HepG2 (cell line): ENCODE data around the gene SLC22A14. TPM values are rescaled to one million over a fixed set of nuclear protein-coding genes. Genes with fewer than 3 reads are reported as not detected.

Experiments used
- ATAC-seq: fragments of 200-7000 bp; cut with Tn5 transposase; 3 replicates; pipeline ENCODE4 v1.9.1; 2020; ENCODE audit warnings: mild to moderate bottlenecking, moderate library complexity
- BruUV-seq: library from RNA; stranded (reverse); fragments of 400-500 nt; replicated peaks from 2 replicates; lab custom pipeline; 2021; lab: Mats Ljungman, UMichigan
- CTCF ChIA-PET: fragments of 300-600 bp; formaldehyde crosslinking; extraction: SDS; loops from one replicate; lab custom pipeline; 2021; ENCODE audit warnings: low total read pairs, inconsistent platforms, low intra/inter-chr PET ratio; lab: Yijun Ruan, JAX
- POLR2A ChIA-PET: fragments of 350-600 bp; sonication (Branson Sonifier 250); formaldehyde crosslinking; loops from one replicate; lab custom pipeline; 2020; ENCODE audit warnings: antibody characterized with exemption, inconsistent platforms; lab: Yijun Ruan, JAX
- DNase-seq: peaks from one replicate; pipeline ENCODE4 v3.0.0-alpha.2; 2015; ENCODE audit warnings: low spot score
- FAIRE-seq: peaks from 3 replicates; lab custom pipeline; 2011; peaks lifted over from hg19 to GRCh38; lab: Jason Lieb, UNC
- H2AFZ ChIP-seq: one replicate; pipeline ENCODE4 v1.6.1; 2011; ENCODE audit warnings: low read length, inconsistent platforms
- H3K27ac ChIP-seq: fragments of 300-600 bp; 3 replicates; pipeline ENCODE4 v1.8.0; 2011; ENCODE audit warnings: mixed run types, mild to moderate bottlenecking, mixed read lengths, low read length, inconsistent platforms; ENCODE audit not compliant: insufficient read depth; ENCODE audit errors: extremely low read length
- H3K27me3 ChIP-seq, 2 experiments: fragments of 200-600 bp in 1 of 2; 2 replicates in 1 of 2; 3 replicates in 1 of 2; pipeline versions ENCODE4 v1.6.0 to v1.8.0; 2011; ENCODE audit warnings: low read length in 2 of 2, mild to moderate bottlenecking in 2 of 2, moderate library complexity in 2 of 2, inconsistent platforms in 1 of 2; ENCODE audit not compliant: insufficient read depth in 2 of 2, control insufficient read depth in 1 of 2
- H3K36me3 ChIP-seq, 2 experiments: fragments of 200-600 bp in 1 of 2; replicated peaks in 1 of 2; 2 replicates in 1 of 2; 3 replicates in 1 of 2; pipeline versions ENCODE4 v1.5.1 to v1.8.0; 2011; ENCODE audit warnings: low read length in 2 of 2, inconsistent platforms in 1 of 2; ENCODE audit not compliant: insufficient read depth in 2 of 2, control insufficient read depth in 1 of 2
- H3K4me1 ChIP-seq: 2 replicates; pipeline ENCODE4 v1.5.1; 2012; ENCODE audit warnings: low read length, inconsistent platforms; ENCODE audit not compliant: insufficient read depth
- H3K4me2 ChIP-seq: 2 replicates; pipeline ENCODE4 v1.6.0; 2011; ENCODE audit warnings: low read depth, low read length, inconsistent platforms
- H3K4me3 ChIP-seq, 3 experiments: fragments of 200-600 bp in 1 of 3; sonication (generic), shearing (Covaris generic) in 1 of 3; replicated peaks in 1 of 3; 2 replicates each; pipeline ENCODE4 v1.5.1; 2011 to 2016; ENCODE audit warnings: low read length in 3 of 3, inconsistent platforms in 2 of 3, low read depth in 2 of 3, mild to moderate bottlenecking in 2 of 3, control low read depth in 1 of 3, mixed read lengths in 1 of 3; ENCODE audit not compliant: insufficient read depth in 1 of 3
- H3K79me2 ChIP-seq: one replicate; pipeline ENCODE4 v1.6.1; 2011; ENCODE audit warnings: low read length, inconsistent platforms; ENCODE audit not compliant: insufficient read depth
- H3K9ac ChIP-seq: 2 replicates; pipeline ENCODE4 v1.6.0; 2011; ENCODE audit warnings: mild to moderate bottlenecking, low read depth, low read length, inconsistent platforms; ENCODE audit not compliant: insufficient read depth
- H3K9me3 ChIP-seq: 2 replicates; pipeline ENCODE4 v1.5.1; 2012; ENCODE audit warnings: mild to moderate bottlenecking, low read length
- H4K20me1 ChIP-seq: 2 replicates; pipeline ENCODE4 v1.6.0; 2011; ENCODE audit warnings: inconsistent platforms, mild to moderate bottlenecking, low read length, moderate library complexity; ENCODE audit not compliant: insufficient read depth
- NFATC3 ChIP-seq: sonication (generic); formaldehyde crosslinking; IDR thresholded peaks from 2 replicates; pipeline ENCODE4 v1.5.1; 2020; ENCODE audit warnings: mild to moderate bottlenecking, missing genetic modification reagents
- SMARCC2 ChIP-seq: fragments of 450-650 bp; IDR thresholded peaks from 2 replicates; pipeline ENCODE4 v1.6.1; 2017; ENCODE audit warnings: antibody characterized with exemption, mild to moderate bottlenecking
- SP5 ChIP-seq: IDR thresholded peaks from 2 replicates; pipeline ENCODE4 v1.6.1; 2016; ENCODE audit warnings: low read depth, borderline replicate concordance
- SRY ChIP-seq: sonication (generic); formaldehyde crosslinking; IDR thresholded peaks from 2 replicates; pipeline ENCODE4 v1.8.0; 2022; ENCODE audit warnings: mild to moderate bottlenecking, missing genetic modification reagents
- TGIF2 ChIP-seq: IDR thresholded peaks from 2 replicates; pipeline ENCODE4 v1.6.1; 2016; ENCODE audit warnings: control low read depth, missing compliant biosample characterization
- ZNF326 ChIP-seq: sonication (generic); formaldehyde crosslinking; IDR thresholded peaks from 2 replicates; pipeline ENCODE4 v1.4.0; 2020; ENCODE audit warnings: missing genetic modification reagents, borderline replicate concordance
- ZNF703 ChIP-seq: sonication (generic); formaldehyde crosslinking; IDR thresholded peaks from 2 replicates; pipeline ENCODE4 v1.5.1; 2020; ENCODE audit warnings: missing genetic modification reagents, mild to moderate bottlenecking, moderate library complexity, borderline replicate concordance
- ZNF746 ChIP-seq: sonication (generic); formaldehyde crosslinking; IDR thresholded peaks from 2 replicates; pipeline ENCODE4 v1.8.0; 2022; ENCODE audit warnings: mild to moderate bottlenecking, missing genetic modification reagents
- WGBS: methylation state at CpG from one replicate; pipeline ENCODE4 v1.1.6; 2017; ENCODE audit warnings: low lambda C conversion rate; 5-methylcytosine and 5-hydroxymethylcytosine counted together
- in situ Hi-C: cut with HindIII; loops from 2 replicates; pipeline ENCODE4 v1.10.0; 2017; ENCODE audit warnings: low pct_unique_long_range_greater_than_20kb; ENCODE audit not compliant: extremely low pct_ligation_motif_present
- intact Hi-C: fragments of 100-400 bp; cut with micrococcal nuclease; formaldehyde crosslinking; loops from one replicate; pipeline ENCODE4 v1.10.0; 2022; ENCODE audit not compliant: unreplicated experiment
- polyA plus RNA-seq, 8 experiments: library from polyadenylated mRNA; depleted of rRNA in 3 of 8; stranded (reverse) in 7 of 8; unstranded in 1 of 8; fragments of >200 nt; fragmentation: Illumina TruSeq in 4 of 8; extraction: Trizol in 4 of 8; gene quantifications; 2 replicates each; pipeline versions ENCODE4 v1.2.1 to v1.2.3, GENCODE V29; 2011 to 2016; ENCODE audit warnings: low read depth in 4 of 8, missing spikeins in 1 of 8, mixed read lengths in 1 of 8; ENCODE audit not compliant: insufficient read depth in 1 of 8
- total RNA-seq, 5 experiments: library from RNA; depleted of rRNA; stranded (reverse); fragments of >200 nt; fragmentation: Illumina TruSeq; extraction: Trizol; gene quantifications; 2 replicates each; pipeline ENCODE4 v1.2.3, GENCODE V29; 2016; ENCODE audit warnings: low read depth in 1 of 5
- TF ChIP-seq, protein P1 (sequence below), 2 experiments: sonication (generic) in 1 of 2; formaldehyde crosslinking in 1 of 2; IDR thresholded peaks; 2 replicates each; pipeline versions ENCODE4 v1.4.0 to v1.6.1; 2018 to 2020; ENCODE audit warnings: missing genetic modification reagents in 2 of 2, borderline replicate concordance in 1 of 2, low read depth in 1 of 2, mild to moderate bottlenecking in 1 of 2, missing biosample characterization in 1 of 2
- TF ChIP-seq, protein P2 (sequence below), 2 experiments: fragments of 450-650 bp in 1 of 2; sonication (generic) in 1 of 2; formaldehyde crosslinking in 1 of 2; IDR thresholded peaks; 2 replicates each; pipeline versions ENCODE4 v1.6.1 to v1.8.0; 2016 to 2022; ENCODE audit warnings: antibody characterized with exemption in 1 of 2, mild to moderate bottlenecking in 1 of 2, missing genetic modification reagents in 1 of 2
- TF ChIP-seq, protein P3 (sequence below): sonication (generic); formaldehyde crosslinking; IDR thresholded peaks from 2 replicates; pipeline ENCODE4 v1.8.0; 2022; ENCODE audit warnings: mild to moderate bottlenecking, missing genetic modification reagents, moderate library complexity

Gene SLC22A14
- total and polyA plus RNA-seq, 2 of the 13 experiments (the other 11 are each of a cell fraction or from before 2014, with no cell fraction given) = 0.03 TPM; not detected in 1

DNA sequence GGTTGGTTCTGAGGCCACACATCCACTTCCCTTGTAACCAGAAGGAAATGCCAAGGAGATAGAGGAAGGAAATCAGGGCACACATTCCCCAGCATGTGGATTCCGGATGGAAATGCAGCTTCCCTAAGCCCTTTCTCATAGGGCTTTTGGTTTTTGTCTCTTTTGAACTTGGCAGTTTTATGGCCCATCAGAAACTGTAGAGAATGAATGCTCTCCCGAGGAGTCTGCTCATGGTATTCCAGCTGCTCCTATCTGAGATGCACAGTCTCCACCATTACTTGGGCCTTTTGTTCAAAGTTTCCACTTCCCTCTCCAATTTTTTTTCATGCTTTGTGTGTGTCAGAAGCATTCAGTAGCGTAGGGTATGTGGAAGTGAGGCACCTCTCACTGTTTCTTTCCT, 85.7 kb downstream of the SLC22A14 start:
- in situ Hi-C loops (no loop called here), intact Hi-C loops (no loop called here)
- Histone ChIP-seq H2AFZ (no peak overlapping the region), H3K27ac (no peak overlapping the region), H3K4me1 (no peaks in the 10 kb centered on the region), H3K4me2 (no peak overlapping the region), H4K20me1 (no peaks in the 10 kb centered on the region), H3K4me3 (no peak overlapping the region), H3K9me3 (no peaks in the 10 kb centered on the region), H3K9ac (no peak overlapping the region), H3K79me2 (no peaks in the 10 kb centered on the region), H3K36me3 (peaks cover 31 to 93% of the 10 kb centered on the region in 2 experiments), H3K27me3 (no peaks in the 10 kb centered on the region)
- WGBS = 94% methylated on average over 3 of the region's 3 CpGs
- DNase-seq (no peak), FAIRE-seq (no peak), ATAC-seq (no peak)
- CTCF ChIA-PET = interaction anchor here (2.4 kb wide), 1 partner anchor 112 kb away, joined by 6 read pairs; no protein-coding TSS in a partner anchor
- BruUV-seq = no TSS peak
- POLR2A ChIA-PET = interaction anchor here (1.1 kb wide), 1 partner anchor 203 kb away, joined by 3 read pairs; no protein-coding TSS in a partner anchor
- TF ChIP-seq, protein P1, sequence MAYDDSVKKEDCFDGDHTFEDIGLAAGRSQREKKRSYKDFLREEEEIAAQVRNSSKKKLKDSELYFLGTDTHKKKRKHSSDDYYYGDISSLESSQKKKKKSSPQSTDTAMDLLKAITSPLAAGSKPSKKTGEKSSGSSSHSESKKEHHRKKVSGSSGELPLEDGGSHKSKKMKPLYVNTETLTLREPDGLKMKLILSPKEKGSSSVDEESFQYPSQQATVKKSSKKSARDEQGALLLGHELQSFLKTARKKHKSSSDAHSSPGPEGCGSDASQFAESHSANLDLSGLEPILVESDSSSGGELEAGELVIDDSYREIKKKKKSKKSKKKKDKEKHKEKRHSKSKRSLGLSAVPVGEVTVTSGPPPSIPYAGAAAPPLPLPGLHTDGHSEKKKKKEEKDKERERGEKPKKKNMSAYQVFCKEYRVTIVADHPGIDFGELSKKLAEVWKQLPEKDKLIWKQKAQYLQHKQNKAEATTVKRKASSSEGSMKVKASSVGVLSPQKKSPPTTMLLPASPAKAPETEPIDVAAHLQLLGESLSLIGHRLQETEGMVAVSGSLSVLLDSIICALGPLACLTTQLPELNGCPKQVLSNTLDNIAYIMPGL (CRISPR knock-in tag; IDR thresholded peaks at IDR 0.05; ENCODE audit: borderline replicate concordance in 1 of 2, low read depth in 1 of 2) = no peak
- TF ChIP-seq SRY = no peak
- TF ChIP-seq ZNF326 = no peak
- no peak for TF ChIP-seq NFATC3 (CRISPR knock-in tag)
- TF ChIP-seq TGIF2 (CRISPR knock-in tag) = no peak
- TF ChIP-seq, protein P2, sequence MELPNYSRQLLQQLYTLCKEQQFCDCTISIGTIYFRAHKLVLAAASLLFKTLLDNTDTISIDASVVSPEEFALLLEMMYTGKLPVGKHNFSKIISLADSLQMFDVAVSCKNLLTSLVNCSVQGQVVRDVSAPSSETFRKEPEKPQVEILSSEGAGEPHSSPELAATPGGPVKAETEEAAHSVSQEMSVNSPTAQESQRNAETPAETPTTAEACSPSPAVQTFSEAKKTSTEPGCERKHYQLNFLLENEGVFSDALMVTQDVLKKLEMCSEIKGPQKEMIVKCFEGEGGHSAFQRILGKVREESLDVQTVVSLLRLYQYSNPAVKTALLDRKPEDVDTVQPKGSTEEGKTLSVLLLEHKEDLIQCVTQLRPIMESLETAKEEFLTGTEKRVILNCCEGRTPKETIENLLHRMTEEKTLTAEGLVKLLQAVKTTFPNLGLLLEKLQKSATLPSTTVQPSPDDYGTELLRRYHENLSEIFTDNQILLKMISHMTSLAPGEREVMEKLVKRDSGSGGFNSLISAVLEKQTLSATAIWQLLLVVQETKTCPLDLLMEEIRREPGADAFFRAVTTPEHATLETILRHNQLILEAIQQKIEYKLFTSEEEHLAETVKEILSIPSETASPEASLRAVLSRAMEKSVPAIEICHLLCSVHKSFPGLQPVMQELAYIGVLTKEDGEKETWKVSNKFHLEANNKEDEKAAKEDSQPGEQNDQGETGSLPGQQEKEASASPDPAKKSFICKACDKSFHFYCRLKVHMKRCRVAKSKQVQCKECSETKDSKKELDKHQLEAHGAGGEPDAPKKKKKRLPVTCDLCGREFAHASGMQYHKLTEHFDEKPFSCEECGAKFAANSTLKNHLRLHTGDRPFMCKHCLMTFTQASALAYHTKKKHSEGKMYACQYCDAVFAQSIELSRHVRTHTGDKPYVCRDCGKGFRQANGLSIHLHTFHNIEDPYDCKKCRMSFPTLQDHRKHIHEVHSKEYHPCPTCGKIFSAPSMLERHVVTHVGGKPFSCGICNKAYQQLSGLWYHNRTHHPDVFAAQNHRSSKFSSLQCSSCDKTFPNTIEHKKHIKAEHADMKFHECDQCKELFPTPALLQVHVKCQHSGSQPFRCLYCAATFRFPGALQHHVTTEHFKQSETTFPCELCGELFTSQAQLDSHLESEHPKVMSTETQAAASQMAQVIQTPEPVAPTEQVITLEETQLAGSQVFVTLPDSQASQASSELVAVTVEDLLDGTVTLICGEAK (IDR thresholded peaks at IDR 0.05) = no peak
- TF ChIP-seq, protein P2 (CRISPR knock-in tag; IDR thresholded peaks at IDR 0.05) = no peak
- TF ChIP-seq, protein P3, sequence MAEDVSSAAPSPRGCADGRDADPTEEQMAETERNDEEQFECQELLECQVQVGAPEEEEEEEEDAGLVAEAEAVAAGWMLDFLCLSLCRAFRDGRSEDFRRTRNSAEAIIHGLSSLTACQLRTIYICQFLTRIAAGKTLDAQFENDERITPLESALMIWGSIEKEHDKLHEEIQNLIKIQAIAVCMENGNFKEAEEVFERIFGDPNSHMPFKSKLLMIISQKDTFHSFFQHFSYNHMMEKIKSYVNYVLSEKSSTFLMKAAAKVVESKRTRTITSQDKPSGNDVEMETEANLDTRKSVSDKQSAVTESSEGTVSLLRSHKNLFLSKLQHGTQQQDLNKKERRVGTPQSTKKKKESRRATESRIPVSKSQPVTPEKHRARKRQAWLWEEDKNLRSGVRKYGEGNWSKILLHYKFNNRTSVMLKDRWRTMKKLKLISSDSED (CRISPR knock-in tag) = no peak
- TF ChIP-seq SMARCC2 = no peak
- TF ChIP-seq SP5 = no peak
- no peak for TF ChIP-seq ZNF746 (CRISPR knock-in tag)
- TF ChIP-seq ZNF703 (CRISPR knock-in tag) = no peak
